ENCODE data around the gene FAM107B. TPM values are rescaled to one million over a fixed set of nuclear protein-coding genes. Genes with fewer than 3 reads are reported as not detected.
"Not testable (repeated sequence)": the region's sequence is repeated elsewhere in the genome, so short reads cannot be mapped to it uniquely, and the experiment has no call there.

FAM107B gene
- total RNA-seq, 1 donor: 30.0 TPM

DNA sequence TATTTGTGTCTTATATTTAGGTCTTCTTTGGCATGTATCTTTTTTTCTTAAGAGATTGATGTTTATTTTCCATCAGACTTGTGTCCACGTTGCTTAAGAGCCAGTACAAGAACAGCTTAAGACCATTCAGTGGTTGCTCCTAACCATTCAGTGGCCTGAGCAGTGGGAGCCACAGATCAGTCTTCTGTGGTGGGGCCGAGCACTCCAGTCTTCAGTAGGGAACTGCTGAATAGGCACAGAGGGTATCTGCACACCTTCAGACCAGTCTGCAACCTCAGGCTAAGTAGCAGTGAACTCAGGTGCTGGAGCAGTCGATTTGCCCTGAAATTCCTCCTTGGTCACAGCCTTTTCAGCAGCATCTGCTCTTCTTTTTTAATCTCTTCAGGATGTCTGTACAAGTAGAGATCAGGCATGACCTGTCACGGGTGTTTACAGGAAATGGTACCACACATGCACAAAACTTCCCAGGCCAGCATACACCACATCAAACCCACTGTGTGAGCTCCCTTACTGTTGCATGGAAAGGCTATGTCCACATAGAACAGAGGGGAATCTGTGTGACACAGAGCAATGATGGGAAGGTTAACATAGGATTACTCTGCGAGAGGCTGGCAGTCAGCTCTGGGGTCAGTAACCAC is 51.5 kb downstream of the FAM107B start:
- Histone ChIP-seq H3K79me2 (ENCODE audit: insufficient read depth, low read length) (no peaks in the 10 kb centered on the region), H3K4me3 (ENCODE audit: insufficient read depth, low read length) (no peak overlapping the region), H3K9me3 (ENCODE audit: low read depth, low read length) (no peaks in the 10 kb centered on the region), H3K4me1 (ENCODE audit: insufficient read depth, low read length) (no peaks in the 10 kb centered on the region), H2AFZ (ENCODE audit: low read length) (no peak overlapping the region), H3K27me3 (ENCODE audit: insufficient read depth, low read length) (peaks cover 10% of the 10 kb centered on the region), H3K27ac (ENCODE audit: low read depth, low read length) (no peak overlapping the region), H4K20me1 (ENCODE audit: insufficient read depth, low read length) (no peaks in the 10 kb centered on the region), H3K4me2 (ENCODE audit: insufficient read depth, low read length) (no peak overlapping the region), H3K36me3 (ENCODE audit: insufficient read depth, low read length) (no peaks in the 10 kb centered on the region)
- DNase-seq (ENCODE audit: insufficient read length, low spot score, missing footprints): no peak
- TF ChIP-seq, protein P1, sequence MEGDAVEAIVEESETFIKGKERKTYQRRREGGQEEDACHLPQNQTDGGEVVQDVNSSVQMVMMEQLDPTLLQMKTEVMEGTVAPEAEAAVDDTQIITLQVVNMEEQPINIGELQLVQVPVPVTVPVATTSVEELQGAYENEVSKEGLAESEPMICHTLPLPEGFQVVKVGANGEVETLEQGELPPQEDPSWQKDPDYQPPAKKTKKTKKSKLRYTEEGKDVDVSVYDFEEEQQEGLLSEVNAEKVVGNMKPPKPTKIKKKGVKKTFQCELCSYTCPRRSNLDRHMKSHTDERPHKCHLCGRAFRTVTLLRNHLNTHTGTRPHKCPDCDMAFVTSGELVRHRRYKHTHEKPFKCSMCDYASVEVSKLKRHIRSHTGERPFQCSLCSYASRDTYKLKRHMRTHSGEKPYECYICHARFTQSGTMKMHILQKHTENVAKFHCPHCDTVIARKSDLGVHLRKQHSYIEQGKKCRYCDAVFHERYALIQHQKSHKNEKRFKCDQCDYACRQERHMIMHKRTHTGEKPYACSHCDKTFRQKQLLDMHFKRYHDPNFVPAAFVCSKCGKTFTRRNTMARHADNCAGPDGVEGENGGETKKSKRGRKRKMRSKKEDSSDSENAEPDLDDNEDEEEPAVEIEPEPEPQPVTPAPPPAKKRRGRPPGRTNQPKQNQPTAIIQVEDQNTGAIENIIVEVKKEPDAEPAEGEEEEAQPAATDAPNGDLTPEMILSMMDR (IDR thresholded peaks at IDR 0.05; ENCODE audit: extremely low read depth, low read depth, low read length): no peak

DNA sequence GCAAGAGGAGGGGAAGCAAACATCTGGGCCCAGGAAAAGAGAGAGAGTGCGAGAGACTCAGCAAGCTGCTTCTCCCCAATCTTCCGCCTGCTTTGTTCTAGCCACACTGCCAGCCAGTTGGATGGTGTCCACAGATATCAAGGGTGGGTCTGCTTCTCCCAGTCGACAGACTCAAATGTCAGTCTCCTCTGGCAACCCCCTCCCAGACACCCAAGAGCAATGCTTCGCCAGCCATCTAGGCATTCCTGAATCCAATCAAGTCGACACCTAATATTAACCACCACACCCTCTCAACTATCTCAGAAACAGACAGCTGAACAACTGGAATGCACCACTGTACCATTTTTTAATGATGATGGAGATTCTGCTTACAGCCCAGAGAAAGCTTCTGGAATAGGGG is 57.1 kb downstream of the FAM107B start:
- Histone ChIP-seq H3K79me2 (ENCODE audit: insufficient read depth, low read length) (no peaks in the 10 kb centered on the region), H4K20me1 (ENCODE audit: insufficient read depth, low read length) (no peaks in the 10 kb centered on the region), H3K4me1 (ENCODE audit: insufficient read depth, low read length) (peaks cover 4% of the 10 kb centered on the region), H3K27me3 (ENCODE audit: insufficient read depth, low read length) (no peaks in the 10 kb centered on the region), H3K4me2 (ENCODE audit: insufficient read depth, low read length) (no peak overlapping the region), H3K9me3 (ENCODE audit: low read depth, low read length) (no peaks in the 10 kb centered on the region), H3K27ac (ENCODE audit: low read depth, low read length) (no peak overlapping the region), H3K4me3 (ENCODE audit: insufficient read depth, low read length) (no peak overlapping the region), H3K36me3 (ENCODE audit: insufficient read depth, low read length) (no peaks in the 10 kb centered on the region), H2AFZ (ENCODE audit: low read length) (no peak overlapping the region)
- DNase-seq (ENCODE audit: insufficient read length, low spot score, missing footprints): no peak
- TF ChIP-seq, protein P1 (IDR thresholded peaks at IDR 0.05; ENCODE audit: extremely low read depth, low read depth, low read length): no peak

GRCh38 chr10:14712991-14713424 is 61.7 kb downstream of the FAM107B start:
- H3K27me3 ChIP-seq (ENCODE audit: insufficient read depth, low read length): no peaks in the 10 kb centered on the region
- TF ChIP-seq, protein P1 (IDR thresholded peaks at IDR 0.05; ENCODE audit: extremely low read depth, low read depth, low read length): no peak
- no peaks in the 10 kb centered on the region for H3K36me3 ChIP-seq (ENCODE audit: insufficient read depth, low read length)
- peak overlapping the region; percentile 37 for H3K4me2 ChIP-seq (ENCODE audit: insufficient read depth, low read length)
- no peaks in the 10 kb centered on the region for H3K9me3 ChIP-seq (ENCODE audit: low read depth, low read length)
- H3K4me3 ChIP-seq (ENCODE audit: insufficient read depth, low read length): no peak overlapping the region
- H3K4me1 ChIP-seq (ENCODE audit: insufficient read depth, low read length): peaks cover 6% of the 10 kb centered on the region
- no peak for DNase-seq (ENCODE audit: insufficient read length, low spot score, missing footprints)
- peak overlapping the region; percentile 64 for H2AFZ ChIP-seq (ENCODE audit: low read length)
- peak overlapping the region; percentile 40 for H3K27ac ChIP-seq (ENCODE audit: low read depth, low read length)
- H4K20me1 ChIP-seq (ENCODE audit: insufficient read depth, low read length): no peaks in the 10 kb centered on the region
- no peaks in the 10 kb centered on the region for H3K79me2 ChIP-seq (ENCODE audit: insufficient read depth, low read length)

DNA sequence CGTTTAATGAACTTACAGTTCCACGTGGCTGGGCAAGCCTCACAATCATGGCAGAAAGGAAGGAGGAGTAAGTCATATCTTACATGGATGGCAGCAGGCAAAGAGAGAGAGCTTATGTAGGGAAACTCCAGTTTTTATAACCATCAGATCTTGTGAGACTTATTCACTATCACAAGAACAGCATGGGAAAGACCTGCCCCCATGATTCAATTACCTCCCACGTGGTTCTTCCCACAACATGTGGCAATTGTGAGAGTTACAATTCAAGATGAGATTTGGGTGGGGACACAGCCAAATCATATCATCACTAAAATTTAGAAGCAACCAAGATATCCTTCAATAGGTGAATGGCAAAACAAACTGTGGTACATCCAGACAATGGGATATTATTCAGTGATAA is 65.4 kb downstream of the FAM107B start:
- not testable (repeated sequence) for H3K27ac ChIP-seq (ENCODE audit: low read depth, low read length); H3K4me3 ChIP-seq (ENCODE audit: insufficient read depth, low read length); H3K9me3 ChIP-seq (ENCODE audit: low read depth, low read length); H3K36me3 ChIP-seq (ENCODE audit: insufficient read depth, low read length); H3K4me2 ChIP-seq (ENCODE audit: insufficient read depth, low read length); H3K4me1 ChIP-seq (ENCODE audit: insufficient read depth, low read length); DNase-seq (ENCODE audit: insufficient read length, low spot score, missing footprints); H3K27me3 ChIP-seq (ENCODE audit: insufficient read depth, low read length); H4K20me1 ChIP-seq (ENCODE audit: insufficient read depth, low read length); H3K79me2 ChIP-seq (ENCODE audit: insufficient read depth, low read length); H2AFZ ChIP-seq (ENCODE audit: low read length)

All from osteoblast (primary cell).